CD4-positive, alpha-beta T cell (primary cell): ENCODE results near the gene ASPHD1. TPM values are rescaled to one million over a fixed set of nuclear protein-coding genes. Genes with fewer than 3 reads are reported as not detected.

ENCODE experiments used
- ATAC-seq: fragments of 200-7000 bp; cut with Tn5 transposase; one replicate; pipeline ENCODE4 v1.10.0; 2022; ENCODE audit warnings: mild to moderate bottlenecking; ENCODE audit not compliant: poor library complexity
- CTCF ChIA-PET: fragments of 350-600 bp; sonication (Branson Sonifier 250); formaldehyde crosslinking; loops from one replicate; lab custom pipeline; 2021; ENCODE audit warnings: antibody characterized with exemption, inconsistent platforms; lab: Charles Lee
- POLR2A ChIA-PET: fragments of 350-600 bp; sonication (Branson Sonifier 250); formaldehyde crosslinking; loops from one replicate; lab custom pipeline; 2021; ENCODE audit warnings: antibody characterized with exemption, inconsistent platforms; lab: Charles Lee
- DNase-seq, 14 experiments: peaks; one replicate each; pipeline ENCODE4 v3.0.0-alpha.2; 2013 to 2020; ENCODE audit warnings: mixed read lengths in 2 of 14
- H3K27ac ChIP-seq, 2 donors: one replicate each; pipeline versions ENCODE4 v1.5.1 to v1.7.0; 2013; ENCODE audit warnings: low read length in 2 of 2, low read depth in 1 of 2, mild to moderate bottlenecking in 1 of 2
- H3K27me3 ChIP-seq, 2 experiments: 1 replicate in 1 of 2; 2 replicates in 1 of 2; pipeline versions ENCODE4 v1.6.1 to v1.7.0; 2013; ENCODE audit warnings: low read length in 2 of 2, control low read depth in 1 of 2, mild to moderate bottlenecking in 1 of 2, moderate library complexity in 1 of 2; ENCODE audit not compliant: insufficient read depth in 2 of 2, control insufficient read depth in 1 of 2
- H3K36me3 ChIP-seq: one replicate; pipeline ENCODE4 v1.6.1; 2013; ENCODE audit warnings: low read length, control low read depth; ENCODE audit not compliant: insufficient read depth
- H3K4me1 ChIP-seq: one replicate; pipeline ENCODE4 v1.6.1; 2013; ENCODE audit warnings: low read length, control low read depth; ENCODE audit not compliant: insufficient read depth
- H3K4me3 ChIP-seq: one replicate; pipeline ENCODE4 v1.5.1; 2013; ENCODE audit warnings: mild to moderate bottlenecking, low read length, moderate library complexity
- H3K9me3 ChIP-seq, 2 experiments: 1 replicate in 1 of 2; 2 replicates in 1 of 2; pipeline versions ENCODE4 v1.6.1 to v1.7.0; 2013; ENCODE audit warnings: low read length in 2 of 2, mild to moderate bottlenecking in 2 of 2, control low read depth in 1 of 2, moderate library complexity in 1 of 2; ENCODE audit not compliant: control insufficient read depth in 1 of 2, insufficient read depth in 1 of 2
- H3K27ac Mint-ChIP-seq: one replicate; pipeline ENCODE4 v1.8.0; 2020; ENCODE audit warnings: mixed read lengths
- H3K27me3 Mint-ChIP-seq: one replicate; pipeline ENCODE4 v1.8.0; 2021; ENCODE audit warnings: mixed read lengths
- H3K36me3 Mint-ChIP-seq: one replicate; pipeline ENCODE4 v1.8.0; 2021; ENCODE audit warnings: low read depth, mixed read lengths
- H3K4me1 Mint-ChIP-seq: one replicate; pipeline ENCODE4 v1.8.0; 2021; ENCODE audit warnings: low read depth, mixed read lengths
- H3K4me3 Mint-ChIP-seq: one replicate; pipeline ENCODE4 v1.8.0; 2020; ENCODE audit warnings: mild to moderate bottlenecking, mixed read lengths
- H3K9me3 Mint-ChIP-seq: one replicate; pipeline ENCODE4 v1.8.0; 2020; ENCODE audit warnings: mixed read lengths
- intact Hi-C, 2 experiments: fragments of 100-400 bp; cut with DNase I in 1 of 2; cut with micrococcal nuclease in 1 of 2; formaldehyde crosslinking; loops; one replicate each; pipeline versions ENCODE4 v1.15.1 to v1.9.0; 2023 to 2025; cut with DNase I, micrococcal nuclease
- total RNA-seq, 174 experiments: library from RNA in 2 of 174; stranded (reverse) in 2 of 174; gene quantifications; one replicate each; pipeline ENCODE4 v1.2.3 and lab custom pipeline; 2021 to 2026
- TF ChIP-seq, protein P1 (sequence below): fragments of 200-600 bp; IDR thresholded peaks from one replicate; pipeline ENCODE4 v1.8.0; 2022; ENCODE audit warnings: antibody characterized with exemption, mild to moderate bottlenecking

ASPHD1 gene
- total RNA-seq, 2 experiments from 2014 or later: not detected

GRCh38 chr16:29943846-29944799, 43.8 kb downstream of the ASPHD1 start:
- TF ChIP-seq, protein P1, sequence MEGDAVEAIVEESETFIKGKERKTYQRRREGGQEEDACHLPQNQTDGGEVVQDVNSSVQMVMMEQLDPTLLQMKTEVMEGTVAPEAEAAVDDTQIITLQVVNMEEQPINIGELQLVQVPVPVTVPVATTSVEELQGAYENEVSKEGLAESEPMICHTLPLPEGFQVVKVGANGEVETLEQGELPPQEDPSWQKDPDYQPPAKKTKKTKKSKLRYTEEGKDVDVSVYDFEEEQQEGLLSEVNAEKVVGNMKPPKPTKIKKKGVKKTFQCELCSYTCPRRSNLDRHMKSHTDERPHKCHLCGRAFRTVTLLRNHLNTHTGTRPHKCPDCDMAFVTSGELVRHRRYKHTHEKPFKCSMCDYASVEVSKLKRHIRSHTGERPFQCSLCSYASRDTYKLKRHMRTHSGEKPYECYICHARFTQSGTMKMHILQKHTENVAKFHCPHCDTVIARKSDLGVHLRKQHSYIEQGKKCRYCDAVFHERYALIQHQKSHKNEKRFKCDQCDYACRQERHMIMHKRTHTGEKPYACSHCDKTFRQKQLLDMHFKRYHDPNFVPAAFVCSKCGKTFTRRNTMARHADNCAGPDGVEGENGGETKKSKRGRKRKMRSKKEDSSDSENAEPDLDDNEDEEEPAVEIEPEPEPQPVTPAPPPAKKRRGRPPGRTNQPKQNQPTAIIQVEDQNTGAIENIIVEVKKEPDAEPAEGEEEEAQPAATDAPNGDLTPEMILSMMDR: no peak
- Histone ChIP-seq H3K27me3 (peaks cover 0 to 3% of the 10 kb centered on the region in 2 experiments), H3K4me3 (no peak overlapping the region), H3K9me3 (peaks cover 0 to 4% of the 10 kb centered on the region in 2 experiments), H3K36me3 (no peaks in the 10 kb centered on the region), H3K27ac (no peak overlapping the region), H3K4me1 (no peaks in the 10 kb centered on the region)
- DNase-seq (no peak), ATAC-seq (no peak)
- intact Hi-C loops: no loop called here
- CTCF ChIA-PET: interaction anchor here (0.6 to 1.3 kb wide), 3 partner anchors 17 to 396 kb away, joined by 3 read pairs; partner anchors contain the start of gene TMEM219
- peaks cover 4% of the 10 kb centered on the region for H3K4me1 Mint-ChIP-seq
- no peaks in the 10 kb centered on the region for H3K9me3 Mint-ChIP-seq
- no peak overlapping the region for H3K27ac Mint-ChIP-seq
- POLR2A ChIA-PET: no interaction called here
- H3K27me3 Mint-ChIP-seq: no peaks in the 10 kb centered on the region
- H3K36me3 Mint-ChIP-seq: no peaks in the 10 kb centered on the region
- H3K4me3 Mint-ChIP-seq: no peak overlapping the region

- peaks cover 2% of the 10 kb centered on the region for H3K9me3 Mint-ChIP-seq
- POLR2A ChIA-PET: no interaction called here
- Histone ChIP-seq H3K27me3 (no peaks in the 10 kb centered on the region), H3K4me1 (no peaks in the 10 kb centered on the region), H3K27ac (no peak overlapping the region), H3K9me3 (peaks cover 0 to 5% of the 10 kb centered on the region in 2 experiments), H3K4me3 (no peak overlapping the region), H3K36me3 (no peaks in the 10 kb centered on the region)
- CTCF ChIA-PET: interaction anchor here (1.1 kb wide), 1 partner anchor 14 kb away, joined by 3 read pairs; the partner anchor contains the start of gene TMEM219
- DNase-seq (no peak), ATAC-seq (no peak)
- no peak overlapping the region for H3K4me3 Mint-ChIP-seq
- TF ChIP-seq, protein P1: no peak
- no peaks in the 10 kb centered on the region for H3K27me3 Mint-ChIP-seq
- no peaks in the 10 kb centered on the region for H3K36me3 Mint-ChIP-seq
- intact Hi-C loops: no loop called here
- no peak overlapping the region for H3K27ac Mint-ChIP-seq
- H3K4me1 Mint-ChIP-seq: peaks cover under 1% of the 10 kb centered on the region
Measured at GRCh38 chr16:29947897-29948296, 47.6 kb downstream of the ASPHD1 start.

DNA sequence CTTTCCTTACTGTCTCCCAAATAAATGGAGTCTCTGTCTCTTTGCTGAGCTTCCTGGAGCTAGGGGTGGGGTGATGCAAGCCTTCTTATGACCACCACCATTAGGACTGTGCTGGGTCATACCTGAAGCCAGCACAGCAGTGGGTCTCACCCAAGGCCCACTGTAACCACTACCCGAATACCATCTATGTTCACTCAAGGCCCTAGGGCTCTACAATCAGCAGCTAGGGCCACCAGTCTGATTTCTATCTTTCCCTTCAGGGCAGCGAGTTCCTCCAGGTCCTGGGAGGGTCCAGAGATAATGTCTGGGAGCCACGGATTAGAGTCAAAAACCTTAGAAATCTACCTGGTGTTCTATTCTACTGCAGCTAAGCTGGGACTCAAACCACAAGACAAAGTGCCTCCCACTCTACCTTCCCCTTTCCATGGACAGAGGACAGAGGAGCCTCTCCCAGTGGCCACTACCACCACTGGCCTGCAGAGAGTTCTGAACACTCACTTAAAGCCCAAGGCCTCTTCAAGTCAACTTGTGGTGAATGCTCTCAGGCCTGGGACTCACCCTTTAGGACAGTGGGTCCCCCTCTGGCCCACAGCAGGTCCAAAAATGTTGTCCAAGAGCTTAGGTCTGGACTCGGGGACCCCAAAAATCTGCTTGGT, 50.6 kb downstream of the ASPHD1 start:
- no peaks in the 10 kb centered on the region for H3K27me3 ChIP-seq

More for the DNA sequence above, 50.6 kb downstream of the ASPHD1 start:
- Mint-ChIP-seq H3K27ac (no peak overlapping the region), H3K4me3 (no peak overlapping the region), H3K36me3 (no peaks in the 10 kb centered on the region), H3K27me3 (no peaks in the 10 kb centered on the region), H3K4me1 (no peaks in the 10 kb centered on the region), H3K9me3 (peaks cover 2% of the 10 kb centered on the region)
- ChIA-PET POLR2A (no interaction called here), CTCF (no interaction called here)
- no peaks in the 10 kb centered on the region for H3K36me3 ChIP-seq
- no peak for ATAC-seq
- no peak overlapping the region for H3K27ac ChIP-seq
- no peak for DNase-seq
- intact Hi-C loops: no loop called here
- peaks cover 0 to 5% of the 10 kb centered on the region in 2 experiments for H3K9me3 ChIP-seq
- H3K4me3 ChIP-seq: no peak overlapping the region
- no peaks in the 10 kb centered on the region for H3K4me1 ChIP-seq
- TF ChIP-seq, protein P1: no peak
